HEK293 (cell line): Measurements from ENCODE around the gene ZNF224.

Source experiments
- CTCF ChIA-PET: fragments of 350-600 bp; formaldehyde crosslinking; extraction: SDS; loops from one replicate; lab custom pipeline; 2021; ENCODE audit warnings: antibody characterized with exemption; lab: Yijun Ruan, JAX
- POLR2A ChIA-PET: fragments of 300-600 bp; formaldehyde crosslinking; extraction: SDS; loops from one replicate; lab custom pipeline; 2020; ENCODE audit warnings: antibody characterized with exemption, inconsistent platforms; lab: Yijun Ruan, JAX
- H3K27ac ChIP-seq: fragments of 200-500 bp; sonication (Bioruptor generic); 2 replicates; pipeline ENCODE4 v1.5.1; 2014; ENCODE audit warnings: low read depth, low read length, control low read depth, inconsistent platforms; ENCODE audit errors: extremely low read depth
- H3K36me3 ChIP-seq, 2 experiments: fragments of 200-500 bp in 1 of 2; sonication (Bioruptor generic) in 1 of 2; 1 replicate in 1 of 2; 2 replicates in 1 of 2; pipeline ENCODE4 v1.5.1; 2014 to 2017; ENCODE audit warnings: inconsistent platforms in 2 of 2, low read length in 2 of 2; ENCODE audit not compliant: control insufficient read depth in 2 of 2, insufficient read depth in 1 of 2
- H3K4me1 ChIP-seq: fragments of 200-500 bp; sonication (Bioruptor generic); 2 replicates; pipeline ENCODE4 v1.5.1; 2014; ENCODE audit warnings: mild to moderate bottlenecking, low read length, inconsistent platforms; ENCODE audit not compliant: control insufficient read depth, insufficient read depth
- H3K4me3 ChIP-seq: 2 replicates; pipeline ENCODE4 v1.5.1; 2011; ENCODE audit warnings: low read depth, mild to moderate bottlenecking, control low read depth, low read length, moderate library complexity
- H3K9me3 ChIP-seq: fragments of 200-500 bp; sonication (Bioruptor generic); 2 replicates; pipeline ENCODE4 v1.5.1; 2014; ENCODE audit warnings: low read depth, low read length, inconsistent platforms; ENCODE audit not compliant: control insufficient read depth, insufficient read depth
- SETDB1 ChIP-seq: IDR thresholded peaks from one replicate; pipeline ENCODE4 v1.6.1; 2017; ENCODE audit warnings: mild to moderate bottlenecking, low read length, moderate library complexity, mixed read lengths; ENCODE audit not compliant: insufficient read length
- ZBTB21 ChIP-seq: fragments of 450-650 bp; formaldehyde crosslinking; IDR thresholded peaks from 2 replicates; pipeline ENCODE4 v1.5.1; 2017; ENCODE audit warnings: missing biosample characterization, missing genetic modification characterization
- ZNF10 ChIP-seq: fragments of 450-650 bp; formaldehyde crosslinking; IDR thresholded peaks from 2 replicates; pipeline ENCODE4 v1.5.1; 2017; ENCODE audit warnings: missing biosample characterization, missing genetic modification characterization
- ZNF473 ChIP-seq: fragments of 450-650 bp; formaldehyde crosslinking; IDR thresholded peaks from 2 replicates; pipeline ENCODE4 v1.5.1; 2017; ENCODE audit warnings: missing biosample characterization, missing genetic modification characterization
- ZNF48 ChIP-seq: fragments of 450-650 bp; formaldehyde crosslinking; IDR thresholded peaks from 2 replicates; pipeline ENCODE4 v1.5.1; 2016; ENCODE audit warnings: missing biosample characterization, missing genetic modification characterization
- ZNF521 ChIP-seq: fragments of 450-650 bp; formaldehyde crosslinking; IDR thresholded peaks from 2 replicates; pipeline ENCODE4 v1.5.1; 2017; ENCODE audit warnings: missing biosample characterization, mild to moderate bottlenecking, missing genetic modification characterization
- ZNF596 ChIP-seq: fragments of 450-650 bp; IDR thresholded peaks from 2 replicates; pipeline ENCODE4 v1.5.0; 2018; ENCODE audit warnings: missing biosample characterization, mild to moderate bottlenecking, missing genetic modification characterization, moderate library complexity
- ZNF629 ChIP-seq: fragments of 450-650 bp; formaldehyde crosslinking; IDR thresholded peaks from 2 replicates; pipeline ENCODE4 v1.5.1; 2017; ENCODE audit warnings: missing biosample characterization, missing genetic modification characterization
- ZNF701 ChIP-seq: fragments of 450-650 bp; formaldehyde crosslinking; IDR thresholded peaks from 2 replicates; pipeline ENCODE4 v1.5.1; 2016; ENCODE audit warnings: missing biosample characterization, missing genetic modification characterization
- ZNF768 ChIP-seq: fragments of 450-650 bp; formaldehyde crosslinking; IDR thresholded peaks from 2 replicates; pipeline ENCODE4 v1.5.1; 2018; ENCODE audit warnings: missing biosample characterization, mild to moderate bottlenecking, missing genetic modification characterization
- TF ChIP-seq, protein P1 (sequence below): fragments of 450-650 bp; formaldehyde crosslinking; IDR thresholded peaks from 2 replicates; pipeline ENCODE4 v1.5.1; 2016; ENCODE audit warnings: missing biosample characterization, missing genetic modification characterization
- TF ChIP-seq, protein P2 (sequence below): fragments of 450-650 bp; IDR thresholded peaks from 2 replicates; pipeline ENCODE4 v1.5.1; 2018; ENCODE audit warnings: missing biosample characterization, missing genetic modification characterization
- TF ChIP-seq, protein P3 (sequence below): fragments of 450-650 bp; formaldehyde crosslinking; IDR thresholded peaks from 2 replicates; pipeline ENCODE4 v1.5.1; 2016; ENCODE audit warnings: missing biosample characterization, missing genetic modification characterization, low read depth

ZNF224 gene

DNA sequence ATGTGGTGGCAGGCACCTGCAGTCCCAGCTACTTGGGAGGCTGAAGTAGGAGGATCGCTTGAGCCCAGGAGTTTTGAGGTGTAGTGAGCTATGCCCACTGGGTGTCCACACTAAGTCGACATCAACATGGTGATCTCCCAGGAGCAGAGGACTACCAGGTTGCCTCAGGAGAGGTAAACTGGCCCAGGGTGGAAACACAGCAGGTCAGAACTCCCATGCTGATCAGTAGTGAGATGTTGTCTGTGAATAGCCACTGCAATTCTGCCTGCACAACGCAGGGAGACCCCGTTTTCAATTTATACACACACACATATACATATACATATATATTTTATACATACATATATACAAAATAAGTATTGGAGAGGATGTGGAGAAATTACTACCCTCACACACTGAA lies 2.1 kb upstream of the ZNF224 start:
- ChIA-PET POLR2A (interaction anchor here (2.4 kb wide), 1 partner anchor 157 kb away, joined by 5 read pairs; the partner anchor contains the start of gene ZNF45), CTCF (no interaction called here)
- peaks cover 7 to 40% of the 10 kb centered on the region in 2 experiments for H3K36me3 ChIP-seq
- no peak overlapping the region for H3K4me3 ChIP-seq
- TF ChIP-seq ZNF768 (tag by site-specific recombination): 0 out of 2 replicates have a peak, but pooled peaks have one; percentile 11
- TF ChIP-seq, protein P1, sequence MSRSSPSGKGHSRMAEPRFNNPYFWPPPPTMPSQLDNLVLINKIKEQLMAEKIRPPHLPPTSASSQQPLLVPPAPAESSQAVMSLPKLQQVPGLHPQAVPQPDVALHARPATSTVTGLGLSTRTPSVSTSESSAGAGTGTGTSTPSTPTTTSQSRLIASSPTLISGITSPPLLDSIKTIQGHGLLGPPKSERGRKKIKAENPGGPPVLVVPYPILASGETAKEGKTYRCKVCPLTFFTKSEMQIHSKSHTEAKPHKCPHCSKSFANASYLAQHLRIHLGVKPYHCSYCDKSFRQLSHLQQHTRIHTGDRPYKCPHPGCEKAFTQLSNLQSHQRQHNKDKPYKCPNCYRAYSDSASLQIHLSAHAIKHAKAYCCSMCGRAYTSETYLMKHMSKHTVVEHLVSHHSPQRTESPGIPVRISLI (tag by site-specific recombination): no peak
- H3K27ac ChIP-seq: no peak overlapping the region
- H3K4me1 ChIP-seq: peaks cover 19% of the 10 kb centered on the region; the same call in 1 of the 2 replicates
- peaks cover 2% of the 10 kb centered on the region for H3K9me3 ChIP-seq

DNA sequence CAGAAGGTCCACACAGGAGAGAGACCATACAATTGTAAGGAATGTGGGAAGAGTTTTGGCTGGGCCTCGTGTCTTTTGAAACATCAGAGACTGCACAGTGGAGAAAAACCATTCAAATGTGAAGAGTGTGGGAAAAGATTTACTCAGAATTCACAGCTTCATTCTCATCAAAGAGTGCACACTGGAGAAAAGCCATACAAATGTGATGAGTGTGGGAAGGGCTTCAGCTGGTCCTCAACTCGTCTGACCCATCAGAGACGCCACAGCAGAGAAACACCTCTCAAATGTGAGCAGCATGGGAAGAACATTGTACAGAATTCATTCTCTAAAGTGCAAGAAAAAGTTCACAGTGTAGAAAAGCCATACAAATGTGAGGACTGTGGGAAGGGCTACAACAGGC lies 13.6 kb downstream of the ZNF224 start:
- Histone ChIP-seq H3K27ac (no peak overlapping the region), H3K4me3 (no peak overlapping the region), H3K4me1 (peaks cover 7% of the 10 kb centered on the region), H3K36me3 (peaks cover 61 to 84% of the 10 kb centered on the region in 2 experiments)
- ChIA-PET POLR2A (interaction anchor here (1.4 kb wide), 1 partner anchor 14 kb away, joined by 5 read pairs; the partner anchor contains the start of gene ZNF224), CTCF (interaction anchor here (0.6 kb wide), 1 partner anchor 29 kb away, joined by 3 read pairs; no protein-coding TSS in a partner anchor)
- TF ChIP-seq SETDB1 (peak; percentile 81), ZNF10 (tag by site-specific recombination) (no peak), ZNF521 (tag by site-specific recombination) (no peak)
- TF ChIP-seq, all 188 proteins: peak for 1
- H3K9me3 ChIP-seq: peaks cover 58% of the 10 kb centered on the region

DNA sequence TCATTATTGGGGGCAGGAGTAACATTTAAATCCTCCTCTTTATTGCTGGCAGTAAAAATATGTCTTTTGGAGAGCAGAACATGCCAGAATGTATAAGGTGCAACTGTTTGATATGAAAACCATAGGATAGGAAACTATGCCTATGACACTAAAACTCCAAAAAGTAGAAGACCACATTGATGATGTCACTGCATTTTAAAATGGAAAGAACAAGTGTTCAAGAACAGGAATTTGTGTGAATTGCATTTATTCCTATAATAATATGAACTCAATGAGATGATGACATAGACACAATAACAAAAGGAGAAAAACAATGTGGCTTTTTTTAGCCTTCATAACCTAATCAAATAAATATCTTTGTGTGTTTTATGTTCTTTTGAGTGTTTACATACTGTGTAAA lies 15.3 kb downstream of the ZNF224 start:
- ChIA-PET CTCF (interaction anchor here (0.7 kb wide), 2 partner anchors 169 to 343 kb away, joined by 3 read pairs; no protein-coding TSS in a partner anchor), POLR2A (interaction anchor here (0.6 kb wide), 1 partner anchor 13 kb away, joined by 3 read pairs; no protein-coding TSS in a partner anchor)
- H3K36me3 ChIP-seq: peaks cover 44 to 67% of the 10 kb centered on the region in 2 experiments
- no peak overlapping the region for H3K4me3 ChIP-seq
- H3K27ac ChIP-seq: no peak overlapping the region
- H3K9me3 ChIP-seq: peaks cover 55% of the 10 kb centered on the region
- H3K4me1 ChIP-seq: peaks cover 11% of the 10 kb centered on the region
- TF ChIP-seq ZNF521 (tag by site-specific recombination): no peak
- peak; percentile 49; the same call in 1 of the 2 replicates for TF ChIP-seq ZBTB21
- TF ChIP-seq, protein P2, sequence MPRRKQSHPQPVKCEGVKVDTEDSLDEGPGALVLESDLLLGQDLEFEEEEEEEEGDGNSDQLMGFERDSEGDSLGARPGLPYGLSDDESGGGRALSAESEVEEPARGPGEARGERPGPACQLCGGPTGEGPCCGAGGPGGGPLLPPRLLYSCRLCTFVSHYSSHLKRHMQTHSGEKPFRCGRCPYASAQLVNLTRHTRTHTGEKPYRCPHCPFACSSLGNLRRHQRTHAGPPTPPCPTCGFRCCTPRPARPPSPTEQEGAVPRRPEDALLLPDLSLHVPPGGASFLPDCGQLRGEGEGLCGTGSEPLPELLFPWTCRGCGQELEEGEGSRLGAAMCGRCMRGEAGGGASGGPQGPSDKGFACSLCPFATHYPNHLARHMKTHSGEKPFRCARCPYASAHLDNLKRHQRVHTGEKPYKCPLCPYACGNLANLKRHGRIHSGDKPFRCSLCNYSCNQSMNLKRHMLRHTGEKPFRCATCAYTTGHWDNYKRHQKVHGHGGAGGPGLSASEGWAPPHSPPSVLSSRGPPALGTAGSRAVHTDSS (tag by site-specific recombination): no peak
- TF ChIP-seq ZNF629: peak; percentile 45; the same call in 1 of the 2 replicates
- no peak for TF ChIP-seq ZNF701 (tag by site-specific recombination)
- no peak for TF ChIP-seq ZNF473 (tag by site-specific recombination)
- no peak for TF ChIP-seq ZNF48
- TF ChIP-seq, protein P3, sequence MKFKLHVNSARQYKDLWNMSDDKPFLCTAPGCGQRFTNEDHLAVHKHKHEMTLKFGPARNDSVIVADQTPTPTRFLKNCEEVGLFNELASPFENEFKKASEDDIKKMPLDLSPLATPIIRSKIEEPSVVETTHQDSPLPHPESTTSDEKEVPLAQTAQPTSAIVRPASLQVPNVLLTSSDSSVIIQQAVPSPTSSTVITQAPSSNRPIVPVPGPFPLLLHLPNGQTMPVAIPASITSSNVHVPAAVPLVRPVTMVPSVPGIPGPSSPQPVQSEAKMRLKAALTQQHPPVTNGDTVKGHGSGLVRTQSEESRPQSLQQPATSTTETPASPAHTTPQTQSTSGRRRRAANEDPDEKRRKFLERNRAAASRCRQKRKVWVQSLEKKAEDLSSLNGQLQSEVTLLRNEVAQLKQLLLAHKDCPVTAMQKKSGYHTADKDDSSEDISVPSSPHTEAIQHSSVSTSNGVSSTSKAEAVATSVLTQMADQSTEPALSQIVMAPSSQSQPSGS (tag by site-specific recombination): peak; percentile 91
- no peak for TF ChIP-seq ZNF596 (tag by site-specific recombination)
